Measurements from ENCODE around the gene ARID3A.
A peak's percentile ranks its signal among the peaks of the same experiment; 100 is the strongest.

Gene ARID3A

DNA sequence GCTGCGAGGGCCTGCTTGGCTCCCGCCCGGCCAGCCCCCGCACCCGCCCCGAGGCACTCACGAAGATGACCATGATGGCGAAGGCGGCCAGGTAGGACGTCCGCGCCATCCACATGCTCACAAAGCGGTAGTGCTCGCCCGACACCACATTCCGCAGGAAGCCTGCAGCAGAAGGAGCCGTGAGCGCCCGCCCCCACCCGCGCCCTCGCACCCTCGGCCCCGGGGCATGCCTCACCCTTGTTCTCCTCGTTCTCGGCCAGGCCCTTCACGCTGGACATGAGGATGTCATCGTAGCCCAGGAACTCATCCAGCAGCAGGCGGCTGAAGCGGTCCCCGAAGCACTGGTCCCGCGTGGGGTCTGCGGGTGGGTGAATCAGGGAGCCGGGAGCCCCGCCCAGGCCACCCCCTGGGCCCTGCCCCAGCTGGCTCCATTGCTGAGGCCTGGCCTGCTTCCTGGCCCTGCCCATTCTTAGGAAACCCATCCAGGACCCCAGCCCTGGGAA is 86.0 kb downstream of the ARID3A start:
- H3K9me3 ChIP-seq (ENCODE audit: control insufficient read depth, insufficient read depth, low read length): no peaks in the 10 kb centered on the region
- H3K36me3 ChIP-seq (ENCODE audit: control insufficient read depth, insufficient read depth, low read length): peaks cover 42% of the 10 kb centered on the region
- no peak overlapping the region for H3K9ac ChIP-seq (ENCODE audit: low read depth, low read length)
- no peak overlapping the region for H3K27ac ChIP-seq (ENCODE audit: low read depth, low read length)
- no peaks in the 10 kb centered on the region for H3K27me3 ChIP-seq (ENCODE audit: control insufficient read depth, insufficient read depth, low read length)
- no peak overlapping the region for H3K4me3 ChIP-seq (ENCODE audit: low read depth, low read length)
- H3K4me1 ChIP-seq (ENCODE audit: control insufficient read depth, insufficient read depth, low read length): peaks cover 12% of the 10 kb centered on the region

DNA sequence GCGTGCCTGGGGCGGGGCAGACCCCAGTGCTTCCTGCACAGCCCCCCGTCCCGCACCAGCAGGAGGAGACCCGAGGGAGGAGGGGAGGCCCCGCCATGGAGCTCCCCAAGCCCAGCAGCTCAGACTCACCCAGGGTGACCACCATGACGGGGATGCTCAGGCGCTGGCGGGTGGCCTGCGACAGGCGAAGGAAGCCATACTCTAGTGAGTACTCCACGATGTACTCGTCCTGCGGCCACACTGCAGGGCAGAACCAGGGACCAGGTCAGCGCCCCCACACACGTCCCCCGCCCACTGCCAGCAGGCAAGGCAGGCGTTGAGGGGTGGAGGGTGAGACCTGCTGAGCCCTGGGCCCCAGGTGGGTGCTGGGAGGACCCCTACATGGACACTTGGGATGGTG is 86.5 kb downstream of the ARID3A start:
- Histone ChIP-seq H3K4me1 (ENCODE audit: control insufficient read depth, insufficient read depth, low read length) (peaks cover 15% of the 10 kb centered on the region), H3K36me3 (ENCODE audit: control insufficient read depth, insufficient read depth, low read length) (peaks cover 42% of the 10 kb centered on the region), H3K27me3 (ENCODE audit: control insufficient read depth, insufficient read depth, low read length) (no peaks in the 10 kb centered on the region), H3K9ac (ENCODE audit: low read depth, low read length) (no peak overlapping the region), H3K4me3 (ENCODE audit: low read depth, low read length) (no peak overlapping the region), H3K27ac (ENCODE audit: low read depth, low read length) (no peak overlapping the region), H3K9me3 (ENCODE audit: control insufficient read depth, insufficient read depth, low read length) (no peaks in the 10 kb centered on the region)

GRCh38 chr19:1013218-1013617 is 87.4 kb downstream of the ARID3A start:
- Histone ChIP-seq H3K36me3 (ENCODE audit: control insufficient read depth, insufficient read depth, low read length) (peaks cover 43% of the 10 kb centered on the region), H3K27ac (ENCODE audit: low read depth, low read length) (no peak overlapping the region), H3K4me3 (ENCODE audit: low read depth, low read length) (no peak overlapping the region), H3K9ac (ENCODE audit: low read depth, low read length) (no peak overlapping the region), H3K27me3 (ENCODE audit: control insufficient read depth, insufficient read depth, low read length) (no peaks in the 10 kb centered on the region), H3K4me1 (ENCODE audit: control insufficient read depth, insufficient read depth, low read length) (peaks cover 15% of the 10 kb centered on the region), H3K9me3 (ENCODE audit: control insufficient read depth, insufficient read depth, low read length) (no peaks in the 10 kb centered on the region)

DNA sequence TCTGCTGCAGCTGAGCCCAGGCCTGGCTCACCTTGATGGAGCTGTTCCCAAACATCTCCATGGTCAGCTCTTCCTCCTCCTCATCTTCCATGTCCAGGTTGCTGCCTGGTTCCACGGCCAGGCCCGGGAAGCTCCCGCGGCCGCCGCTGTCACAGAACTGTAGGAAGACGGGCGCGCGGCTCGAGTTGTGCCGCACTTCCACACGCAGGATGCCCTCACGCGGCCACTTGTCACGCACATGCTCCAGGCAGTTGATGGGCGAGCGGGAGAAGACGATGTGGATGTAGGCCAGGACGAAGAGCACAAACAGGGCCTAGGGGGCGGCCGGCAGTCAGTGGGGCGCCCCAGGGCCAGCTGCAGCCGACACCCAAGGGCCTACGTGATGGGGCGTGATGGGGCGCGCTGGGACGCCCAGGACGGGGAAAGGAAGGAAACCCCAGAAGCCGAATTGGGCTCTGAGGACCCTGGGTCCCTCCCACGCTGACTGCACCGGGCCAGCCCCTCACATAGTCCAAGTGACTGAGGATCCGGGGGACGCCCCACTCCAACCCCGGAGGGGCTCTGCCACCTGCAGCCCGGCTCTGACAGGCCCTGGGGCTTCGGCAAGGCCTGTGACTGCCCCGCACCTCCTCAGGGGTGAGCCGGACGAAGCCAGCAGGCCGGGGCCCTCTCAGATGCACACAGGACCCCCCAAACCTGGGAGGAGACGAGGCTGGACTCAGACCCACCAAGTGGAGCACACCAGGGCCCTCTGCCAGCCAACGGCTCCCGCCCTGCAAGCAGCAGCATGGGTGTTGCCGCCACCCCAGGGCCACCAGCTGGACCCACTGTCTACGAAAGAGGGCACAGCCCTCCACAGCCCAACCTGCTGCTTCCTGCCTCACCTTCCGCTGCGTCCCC is 88.6 kb downstream of the ARID3A start:
- Histone ChIP-seq H3K4me3 (ENCODE audit: low read depth, low read length) (no peak overlapping the region), H3K27ac (ENCODE audit: low read depth, low read length) (no peak overlapping the region), H3K27me3 (ENCODE audit: control insufficient read depth, insufficient read depth, low read length) (no peaks in the 10 kb centered on the region), H3K9ac (ENCODE audit: low read depth, low read length) (no peak overlapping the region), H3K4me1 (ENCODE audit: control insufficient read depth, insufficient read depth, low read length) (peaks cover 16% of the 10 kb centered on the region), H3K9me3 (ENCODE audit: control insufficient read depth, insufficient read depth, low read length) (no peaks in the 10 kb centered on the region), H3K36me3 (ENCODE audit: control insufficient read depth, insufficient read depth, low read length) (peaks cover 47% of the 10 kb centered on the region)

GRCh38 chr19:1015061-1015781 is 89.4 kb downstream of the ARID3A start:
- Histone ChIP-seq H3K4me3 (ENCODE audit: low read depth, low read length) (no peak overlapping the region), H3K4me1 (ENCODE audit: control insufficient read depth, insufficient read depth, low read length) (peaks cover 20% of the 10 kb centered on the region), H3K9me3 (ENCODE audit: control insufficient read depth, insufficient read depth, low read length) (no peaks in the 10 kb centered on the region), H3K27ac (ENCODE audit: low read depth, low read length) (peak overlapping the region; percentile 61), H3K9ac (ENCODE audit: low read depth, low read length) (no peak overlapping the region), H3K36me3 (ENCODE audit: control insufficient read depth, insufficient read depth, low read length) (peaks cover 42% of the 10 kb centered on the region), H3K27me3 (ENCODE audit: control insufficient read depth, insufficient read depth, low read length) (no peaks in the 10 kb centered on the region)

GRCh38 chr19:1015782-1016646 is 90.2 kb downstream of the ARID3A start:
- H3K9me3 ChIP-seq (ENCODE audit: control insufficient read depth, insufficient read depth, low read length): no peaks in the 10 kb centered on the region
- H3K27ac ChIP-seq (ENCODE audit: low read depth, low read length): peak overlapping the region; percentile 68
- peaks cover 34% of the 10 kb centered on the region for H3K36me3 ChIP-seq (ENCODE audit: control insufficient read depth, insufficient read depth, low read length)
- H3K9ac ChIP-seq (ENCODE audit: low read depth, low read length): no peak overlapping the region; the same call in 1 of the 2 replicates
- H3K4me3 ChIP-seq (ENCODE audit: low read depth, low read length): no peak overlapping the region
- H3K27me3 ChIP-seq (ENCODE audit: control insufficient read depth, insufficient read depth, low read length): no peaks in the 10 kb centered on the region
- peaks cover 20% of the 10 kb centered on the region for H3K4me1 ChIP-seq (ENCODE audit: control insufficient read depth, insufficient read depth, low read length)

GRCh38 chr19:1016647-1017114 is 90.8 kb downstream of the ARID3A start:
- no peak overlapping the region for H3K9ac ChIP-seq (ENCODE audit: low read depth, low read length)
- peak overlapping the region; percentile 68 for H3K27ac ChIP-seq (ENCODE audit: low read depth, low read length)
- no peaks in the 10 kb centered on the region for H3K27me3 ChIP-seq (ENCODE audit: control insufficient read depth, insufficient read depth, low read length)
- no peaks in the 10 kb centered on the region for H3K9me3 ChIP-seq (ENCODE audit: control insufficient read depth, insufficient read depth, low read length)
- no peak overlapping the region for H3K4me3 ChIP-seq (ENCODE audit: low read depth, low read length)
- peaks cover 31% of the 10 kb centered on the region for H3K36me3 ChIP-seq (ENCODE audit: control insufficient read depth, insufficient read depth, low read length)
- peaks cover 20% of the 10 kb centered on the region for H3K4me1 ChIP-seq (ENCODE audit: control insufficient read depth, insufficient read depth, low read length)

DNA sequence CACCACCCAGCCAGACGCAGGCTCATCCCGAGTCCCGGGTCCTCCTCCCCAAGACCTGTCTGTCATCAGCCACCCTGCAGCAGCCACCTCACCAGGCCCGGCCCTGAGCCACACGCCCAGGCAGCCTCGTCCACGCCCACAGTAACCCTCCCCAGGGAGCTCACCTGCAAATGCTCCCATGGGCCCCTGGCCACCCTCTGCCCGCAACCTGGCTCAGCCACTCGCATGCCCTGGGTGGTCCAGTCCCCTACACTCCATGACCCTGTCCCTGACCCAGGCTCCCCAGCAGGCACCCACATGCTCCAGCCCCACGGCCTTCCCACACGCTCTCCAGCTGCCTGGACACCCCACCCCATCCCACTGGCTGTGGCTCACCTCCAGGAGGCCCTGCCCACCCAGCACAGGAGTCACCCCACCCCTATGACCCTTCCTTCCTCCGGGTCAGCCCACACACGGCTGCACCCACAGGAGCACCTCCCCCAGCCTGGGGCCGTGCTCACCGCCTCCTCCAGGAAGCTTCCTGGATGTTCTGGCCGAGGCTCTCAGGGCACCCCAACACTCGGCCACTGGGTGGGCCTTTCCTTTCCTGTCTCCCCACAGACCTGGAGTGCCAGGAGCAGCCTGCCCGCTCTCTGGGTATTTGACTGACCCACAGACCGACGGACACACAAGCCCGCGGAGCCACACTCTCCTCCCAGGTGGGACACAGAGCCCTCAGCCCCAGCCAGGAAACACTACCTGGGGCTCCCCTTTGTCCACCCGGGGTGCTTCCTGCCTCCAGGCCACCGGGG is 91.5 kb downstream of the ARID3A start:
- Histone ChIP-seq H3K27ac (ENCODE audit: low read depth, low read length) (peak overlapping the region; percentile 68), H3K9me3 (ENCODE audit: control insufficient read depth, insufficient read depth, low read length) (no peaks in the 10 kb centered on the region), H3K27me3 (ENCODE audit: control insufficient read depth, insufficient read depth, low read length) (no peaks in the 10 kb centered on the region), H3K4me1 (ENCODE audit: control insufficient read depth, insufficient read depth, low read length) (peaks cover 20% of the 10 kb centered on the region), H3K36me3 (ENCODE audit: control insufficient read depth, insufficient read depth, low read length) (peaks cover 27% of the 10 kb centered on the region), H3K4me3 (ENCODE audit: low read depth, low read length) (no peak overlapping the region), H3K9ac (ENCODE audit: low read depth, low read length) (no peak overlapping the region)

- H3K4me3 ChIP-seq (ENCODE audit: low read depth, low read length): no peak overlapping the region
- no peak overlapping the region for H3K9ac ChIP-seq (ENCODE audit: low read depth, low read length)
- peak overlapping the region; percentile 6 for H3K27ac ChIP-seq (ENCODE audit: low read depth, low read length)
- peaks cover 20% of the 10 kb centered on the region for H3K4me1 ChIP-seq (ENCODE audit: control insufficient read depth, insufficient read depth, low read length)
- H3K36me3 ChIP-seq (ENCODE audit: control insufficient read depth, insufficient read depth, low read length): peaks cover 22% of the 10 kb centered on the region
- no peaks in the 10 kb centered on the region for H3K27me3 ChIP-seq (ENCODE audit: control insufficient read depth, insufficient read depth, low read length)
- no peaks in the 10 kb centered on the region for H3K9me3 ChIP-seq (ENCODE audit: control insufficient read depth, insufficient read depth, low read length)
Observed at GRCh38 chr19:1017906-1018305, 92.1 kb downstream of the ARID3A start.

DNA sequence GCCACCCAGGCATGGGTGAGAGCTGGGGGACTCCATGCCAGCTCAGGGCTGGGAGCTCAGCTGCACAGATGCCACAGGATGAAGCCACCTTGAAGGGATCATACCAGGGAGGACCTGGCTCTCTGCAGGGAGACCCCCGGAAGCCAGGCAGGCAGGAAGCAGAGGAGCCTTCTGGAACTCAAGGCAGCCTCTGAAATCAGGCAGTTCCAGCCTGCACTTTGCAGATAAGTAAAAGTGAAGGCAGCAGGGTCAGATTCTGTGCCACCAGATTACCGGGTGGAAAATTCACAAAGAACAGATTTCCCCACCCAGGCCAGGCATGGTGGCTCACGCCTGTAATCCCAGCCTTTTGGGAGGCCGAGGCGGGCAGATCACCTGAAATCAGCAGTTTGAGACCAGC is 92.6 kb downstream of the ARID3A start:
- H3K27me3 ChIP-seq (ENCODE audit: control insufficient read depth, insufficient read depth, low read length): no peaks in the 10 kb centered on the region
- peaks cover 17% of the 10 kb centered on the region for H3K36me3 ChIP-seq (ENCODE audit: control insufficient read depth, insufficient read depth, low read length)
- H3K9me3 ChIP-seq (ENCODE audit: control insufficient read depth, insufficient read depth, low read length): no peaks in the 10 kb centered on the region
- H3K4me1 ChIP-seq (ENCODE audit: control insufficient read depth, insufficient read depth, low read length): peaks cover 20% of the 10 kb centered on the region
- H3K4me3 ChIP-seq (ENCODE audit: low read depth, low read length): no peak overlapping the region
- peak overlapping the region; percentile 6 for H3K27ac ChIP-seq (ENCODE audit: low read depth, low read length)
- H3K9ac ChIP-seq (ENCODE audit: low read depth, low read length): no peak overlapping the region

Measured in HUES48 (cell line).